Transverse colon (tissue), 3 donors: Measurements from ENCODE around the gene PBX1.

Experiments
- CTCF ChIP-seq, 5 experiments: fragments of 200-600 bp in 3 of 5; fragments of 450-650 bp in 2 of 5; sonication (generic) in 3 of 5; IDR thresholded peaks; 1 replicate in 2 of 5; 2 replicates in 3 of 5; pipeline ENCODE4 v1.5.1; 2016 to 2017; ENCODE audit warnings: antibody characterized with exemption in 5 of 5, inconsistent platforms in 3 of 5, mild to moderate bottlenecking in 2 of 5, moderate library complexity in 1 of 5
- EP300 ChIP-seq: sonication (generic); formaldehyde crosslinking; IDR thresholded peaks from one replicate; pipeline ENCODE4 v1.6.1; 2017; ENCODE audit warnings: antibody characterized with exemption, low read depth

- no peak for TF ChIP-seq CTCF (IDR thresholded peaks at IDR 0.05)
- TF ChIP-seq EP300, result no peak
Observed at GRCh38 chr1:164880644-164881043, 321.7 kb downstream of the PBX1 start.
